Hepatocyte (in vitro differentiated cells): ENCODE measurements around the gene TMEM273.

Source experiments
- CTCF ChIP-seq: fragments of 200-600 bp; sonication (generic); IDR thresholded peaks from 2 replicates; pipeline ENCODE4 v1.5.1; 2016; ENCODE audit warnings: antibody characterized with exemption, mild to moderate bottlenecking; ENCODE audit not compliant: poor library complexity
- EZH2 ChIP-seq: fragments of 200-600 bp; sonication (generic); IDR thresholded peaks from 2 replicates; pipeline ENCODE4 v1.6.1; 2016; ENCODE audit warnings: antibody characterized with exemption, mild to moderate bottlenecking, borderline replicate concordance
- EZH2phosphoT487 ChIP-seq: fragments of 200-600 bp; sonication (generic); IDR thresholded peaks from one replicate; pipeline ENCODE4 v1.6.1; 2018; ENCODE audit warnings: antibody characterized with exemption, mild to moderate bottlenecking, low read depth, moderate library complexity; ENCODE audit not compliant: unreplicated experiment, severe bottlenecking

GRCh38 chr10:49231086-49231820 is 43.1 kb upstream of the TMEM273 start:
- TF ChIP-seq CTCF (no peak), EZH2 (no peak), EZH2phosphoT487 (no peak)
